ENCODE results near the gene RANBP17. TPM values are rescaled to one million over a fixed set of nuclear protein-coding genes. Genes with fewer than 3 reads are reported as not detected.

The RANBP17 gene
- total RNA-seq, 1 donor from 2014 or later = 2.0 TPM

Other genes starting within 250 kb of the RANBP17 start
- gene GABRP, start 78.3 kb upstream of the RANBP17 start, total RNA-seq = not detected in 2 replicates

All from myocyte (in vitro differentiated cells).